Right atrium auricular region (tissue), 2 donors: Measurements from ENCODE around the gene CABS1. TPM values are rescaled to one million over a fixed set of nuclear protein-coding genes. Genes with fewer than 3 reads are reported as not detected.

Experiments used
- DNase-seq: peaks from one replicate; pipeline ENCODE4 v3.0.0-alpha.2; 2019; ENCODE audit warnings: low spot score
- H3K27ac ChIP-seq, 2 donors: fragments of 200-600 bp; sonication (generic); 1 replicate in 1 of 2; 2 replicates in 1 of 2; pipeline ENCODE4 v1.5.1; 2016 to 2019
- H3K27me3 ChIP-seq, 2 donors: fragments of 200-600 bp; sonication (generic); one replicate each; pipeline versions ENCODE4 v1.5.1 to v1.6.0; 2017 to 2019
- H3K36me3 ChIP-seq: fragments of 200-600 bp; sonication (generic); one replicate; pipeline ENCODE4 v1.5.1; 2016
- H3K4me1 ChIP-seq, 2 donors: fragments of 200-600 bp; sonication (generic); one replicate each; pipeline versions ENCODE4 v1.5.1 to v1.6.0; 2017 to 2019
- H3K4me3 ChIP-seq, 2 donors: fragments of 200-600 bp; sonication (generic); 1 replicate in 1 of 2; 2 replicates in 1 of 2; pipeline ENCODE4 v1.5.1; 2017 to 2019; ENCODE audit warnings: mild to moderate bottlenecking in 1 of 2, moderate library complexity in 1 of 2
- H3K9me3 ChIP-seq, 2 donors: fragments of 200-600 bp; sonication (generic); one replicate each; pipeline ENCODE4 v1.5.1; 2019
- CTCF ChIP-seq, 2 donors: fragments of 200-600 bp; sonication (generic); IDR thresholded peaks; one replicate each; pipeline ENCODE4 v1.5.1; 2019; ENCODE audit warnings: antibody characterized with exemption in 2 of 2
- total RNA-seq, 2 donors: library from RNA; depleted of rRNA; stranded (reverse); fragments of >200 nt; gene quantifications; one replicate each; pipeline ENCODE4 v1.1.0, GENCODE V29; 2016

CABS1 gene
- total RNA-seq, 2 donors from 2014 or later = not detected

DNA sequence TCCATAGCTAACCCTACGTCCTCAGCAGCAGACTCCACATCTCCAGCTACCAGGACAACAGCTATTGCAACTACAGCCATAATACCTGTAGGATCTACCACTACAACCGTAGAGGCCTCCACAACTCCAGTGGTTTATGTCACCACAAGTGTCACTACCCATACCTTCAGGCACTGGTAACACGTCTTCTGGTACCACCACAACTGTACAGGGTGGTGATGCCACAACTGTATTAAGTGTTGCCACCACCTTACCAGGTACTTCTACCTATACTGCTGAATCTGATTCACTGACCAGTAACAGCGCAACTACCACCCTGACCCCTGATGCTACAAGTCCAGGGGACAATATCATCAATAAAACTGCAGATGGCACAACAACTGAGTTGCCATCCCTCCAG is 34.6 kb upstream of the CABS1 start:
- no peak for TF ChIP-seq CTCF (IDR thresholded peaks at IDR 0.05)
- H3K27me3 ChIP-seq = no peaks in the 10 kb centered on the region
- no peak for DNase-seq

GRCh38 chr4:70303090-70303489 is 31.7 kb upstream of the CABS1 start:
- no peak for TF ChIP-seq CTCF (IDR thresholded peaks at IDR 0.05)
- H3K27ac ChIP-seq = no peak overlapping the region
- no peaks in the 10 kb centered on the region for H3K9me3 ChIP-seq
- DNase-seq = no peak
- no peak overlapping the region for H3K4me3 ChIP-seq
- no peaks in the 10 kb centered on the region for H3K27me3 ChIP-seq
- H3K36me3 ChIP-seq = no peaks in the 10 kb centered on the region
- no peaks in the 10 kb centered on the region for H3K4me1 ChIP-seq

More for the DNA sequence above, 34.6 kb upstream of the CABS1 start:
- H3K9me3 ChIP-seq = no peaks in the 10 kb centered on the region
- H3K4me1 ChIP-seq = no peaks in the 10 kb centered on the region
- no peaks in the 10 kb centered on the region for H3K36me3 ChIP-seq
- no peak overlapping the region for H3K27ac ChIP-seq
- H3K4me3 ChIP-seq = no peak overlapping the region

- Histone ChIP-seq H3K36me3 (no peaks in the 10 kb centered on the region), H3K4me1 (no peaks in the 10 kb centered on the region), H3K4me3 (no peak overlapping the region), H3K27ac (no peak overlapping the region), H3K9me3 (no peaks in the 10 kb centered on the region), H3K27me3 (no peaks in the 10 kb centered on the region)
- TF ChIP-seq CTCF (IDR thresholded peaks at IDR 0.05) = no peak
- no peak for DNase-seq
Observed at GRCh38 chr4:70305601-70306000, 29.2 kb upstream of the CABS1 start.

- Histone ChIP-seq H3K4me1 (no peaks in the 10 kb centered on the region), H3K27ac (no peak overlapping the region), H3K27me3 (no peaks in the 10 kb centered on the region), H3K9me3 (no peaks in the 10 kb centered on the region), H3K36me3 (no peaks in the 10 kb centered on the region), H3K4me3 (no peak overlapping the region)
- DNase-seq = no peak
- no peak for TF ChIP-seq CTCF (IDR thresholded peaks at IDR 0.05)
Observed at GRCh38 chr4:70306076-70306475, 28.7 kb upstream of the CABS1 start.

- Histone ChIP-seq H3K4me3 (no peak overlapping the region), H3K4me1 (no peaks in the 10 kb centered on the region), H3K9me3 (no peaks in the 10 kb centered on the region), H3K36me3 (no peaks in the 10 kb centered on the region), H3K27ac (no peak overlapping the region), H3K27me3 (no peaks in the 10 kb centered on the region)
- no peak for DNase-seq
- no peak for TF ChIP-seq CTCF (IDR thresholded peaks at IDR 0.05)
Observed at GRCh38 chr4:70313736-70314135, 21.0 kb upstream of the CABS1 start.

DNA sequence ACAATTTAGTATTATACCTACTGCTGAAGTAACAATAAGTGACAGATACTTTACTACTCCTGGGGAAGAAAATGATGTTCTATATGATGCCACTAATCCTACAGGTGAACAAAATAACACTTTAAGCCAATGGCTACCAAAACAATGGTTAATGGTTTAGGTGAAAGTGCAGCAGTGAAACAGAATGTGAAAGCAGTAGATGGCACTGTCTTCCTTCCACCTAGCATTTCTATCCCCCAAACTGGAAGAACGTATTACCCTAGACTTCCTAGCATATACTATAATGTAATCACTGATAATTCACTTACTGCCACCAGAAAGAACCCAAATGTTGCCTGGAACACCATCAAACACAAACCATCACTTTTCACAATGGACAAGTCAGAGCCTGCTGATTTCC is 18.9 kb upstream of the CABS1 start:
- H3K36me3 ChIP-seq = no peaks in the 10 kb centered on the region
- TF ChIP-seq CTCF (IDR thresholded peaks at IDR 0.05) = no peak
- DNase-seq = no peak
- no peaks in the 10 kb centered on the region for H3K9me3 ChIP-seq
- no peaks in the 10 kb centered on the region for H3K27me3 ChIP-seq
- no peak overlapping the region for H3K27ac ChIP-seq
- H3K4me1 ChIP-seq = no peaks in the 10 kb centered on the region
- no peak overlapping the region for H3K4me3 ChIP-seq
